Kidney epithelial cell (primary cell): ENCODE data around the gene TRPM4. TPM values are rescaled to one million over a fixed set of nuclear protein-coding genes. Genes with fewer than 3 reads are reported as not detected.
A peak's percentile ranks its signal among the peaks of the same experiment; 100 is the strongest.

Source experiments
- DNase-seq: peaks from one replicate; pipeline ENCODE4 v3.0.0-alpha.2; 2010; ENCODE audit warnings: low read depth
- H3K27me3 ChIP-seq: 2 replicates; pipeline ENCODE4 v1.6.0; 2011; ENCODE audit warnings: low read length; ENCODE audit not compliant: control insufficient read depth, insufficient read depth
- H3K36me3 ChIP-seq: 2 replicates; pipeline ENCODE4 v1.5.1; 2011; ENCODE audit warnings: low read length; ENCODE audit not compliant: control insufficient read depth, insufficient read depth
- H3K4me3 ChIP-seq: 2 replicates; pipeline ENCODE4 v1.5.1; 2011; ENCODE audit warnings: low read depth, mild to moderate bottlenecking, control low read depth, low read length
- CTCF ChIP-seq: IDR thresholded peaks from 2 replicates; pipeline ENCODE4 v1.5.1; 2011; ENCODE audit warnings: mild to moderate bottlenecking, moderate library complexity, low read length, control low read depth, inconsistent platforms; ENCODE audit not compliant: insufficient read depth, poor library complexity, severe bottlenecking
- total RNA-seq: library from RNA; depleted of rRNA; stranded (reverse); fragments of >200 nt; gene quantifications from 2 replicates; pipeline ENCODE4 v1.2.3, GENCODE V29; 2015

The TRPM4 gene
- total RNA-seq, result 13.5 and 16.7 TPM in 2 replicates

GRCh38 chr19:49157445-49158224, at the start of gene TRPM4:
Gene TRPM4 (plus strand): TSS chr19:49157792. CDS start chr19:49157867, 75 bp downstream.
- Histone ChIP-seq H3K36me3 (no peaks in the 10 kb centered on the region), H3K27me3 (peaks cover 15% of the 10 kb centered on the region), H3K4me3 (peak within 1 kb of the TSS; percentile 92)
- no peak for TF ChIP-seq CTCF
- no peak for DNase-seq

GRCh38 chr19:49109051-49109450, 48.5 kb upstream of the TRPM4 start:
- H3K27me3 ChIP-seq, result no peaks in the 10 kb centered on the region

GRCh38 chr19:49109569-49110233, 47.9 kb upstream of the TRPM4 start:
- Histone ChIP-seq H3K36me3 (peaks cover 9% of the 10 kb centered on the region), H3K27me3 (no peaks in the 10 kb centered on the region), H3K4me3 (no peak overlapping the region)
- no peak for TF ChIP-seq CTCF
- no peak for DNase-seq

More at GRCh38 chr19:49109051-49109450, 48.5 kb upstream of the TRPM4 start:
- H3K36me3 ChIP-seq, result peaks cover 9% of the 10 kb centered on the region
- TF ChIP-seq CTCF, result no peak
- no peak overlapping the region for H3K4me3 ChIP-seq
- no peak for DNase-seq

GRCh38 chr19:49110567-49110966, 47.0 kb upstream of the TRPM4 start:
- DNase-seq, result no peak
- Histone ChIP-seq H3K4me3 (no peak overlapping the region), H3K27me3 (no peaks in the 10 kb centered on the region), H3K36me3 (peaks cover 8% of the 10 kb centered on the region)
- TF ChIP-seq CTCF, result no peak

DNA sequence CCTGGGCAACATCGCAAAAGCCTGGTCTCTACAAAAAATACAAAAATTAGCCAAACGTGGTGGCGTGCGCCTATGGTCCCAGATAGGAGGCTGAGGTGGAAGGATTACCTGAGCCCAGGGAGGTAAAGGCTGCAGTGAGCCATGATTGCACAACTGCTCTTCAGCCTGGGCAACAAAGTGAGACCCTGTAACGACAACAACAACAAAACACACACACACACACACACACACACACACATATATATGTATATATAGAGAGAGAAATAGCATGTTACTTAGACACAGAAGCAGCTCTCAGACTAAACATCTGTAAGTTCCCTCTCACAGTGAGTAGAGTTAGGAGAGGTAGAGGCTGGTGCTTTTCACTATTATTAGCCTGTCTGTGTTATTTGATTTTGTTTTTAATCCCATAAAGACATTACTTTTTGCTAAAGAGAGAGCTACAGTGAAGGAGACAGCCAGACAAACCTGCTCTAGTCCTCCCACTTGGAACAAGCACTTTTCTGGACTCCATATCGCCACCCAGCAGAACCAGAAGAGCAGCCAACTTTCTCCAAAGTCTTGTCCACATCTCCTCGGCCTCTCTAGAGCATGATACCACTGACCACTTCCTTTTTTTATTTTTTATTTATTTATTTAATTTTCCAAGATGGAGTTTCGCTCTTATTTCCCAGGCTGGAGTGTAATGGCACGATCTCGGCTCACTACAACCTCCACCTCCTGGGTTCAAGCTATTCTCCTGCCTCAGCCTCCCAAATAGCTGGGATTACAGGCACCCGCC, 46.2 kb upstream of the TRPM4 start:
- no peaks in the 10 kb centered on the region for H3K27me3 ChIP-seq
- TF ChIP-seq CTCF, result no peak
- peaks cover 6% of the 10 kb centered on the region for H3K36me3 ChIP-seq
- no peak overlapping the region for H3K4me3 ChIP-seq
- no peak for DNase-seq
